Measurements from ENCODE around the gene BRSK1.

BRSK1 gene

GRCh38 chr19:55273978-55274707 is 9.7 kb upstream of the BRSK1 start:
- DNase-seq (ENCODE audit: extremely low spot score) = no peak
- CTCF ChIA-PET = no interaction called here
- POLR2A ChIA-PET = interaction anchor here (1.5 kb wide), 1 partner anchor 15 kb away, joined by 9 read pairs; the partner anchor contains the start of gene PPP6R1
- TF ChIP-seq LEF1 (IDR thresholded peaks at IDR 0.05; ENCODE audit: borderline replicate concordance) = no peak

GRCh38 chr19:55275851-55276719 is 7.7 kb upstream of the BRSK1 start:
- no peak for DNase-seq (ENCODE audit: extremely low spot score)
- TF ChIP-seq CTBP1 (IDR thresholded peaks at IDR 0.05; ENCODE audit: borderline replicate concordance) (no peak), SUZ12 (IDR thresholded peaks at IDR 0.05) (no peak), SP1 (IDR thresholded peaks at IDR 0.05) (no peak), NFRKB (IDR thresholded peaks at IDR 0.05) (no peak), TARDBP (IDR thresholded peaks at IDR 0.05) (no peak), LEF1 (IDR thresholded peaks at IDR 0.05; ENCODE audit: borderline replicate concordance) (no peak), FOXM1 (IDR thresholded peaks at IDR 0.05; ENCODE audit: borderline replicate concordance) (no peak), ZNF384 (IDR thresholded peaks at IDR 0.05) (no peak), ARNT (IDR thresholded peaks at IDR 0.05) (no peak), L3MBTL2 (conservative IDR thresholded peaks at IDR 0.05) (no peak), HDGF (IDR thresholded peaks at IDR 0.05; ENCODE audit: borderline replicate concordance) (no peak), PKNOX1 (IDR thresholded peaks at IDR 0.05) (no peak), FOXK2 (IDR thresholded peaks at IDR 0.05) (no peak), FOXA1 (IDR thresholded peaks at IDR 0.05) (no peak)
- ChIA-PET POLR2A (interaction anchor here (1.1 kb wide), 1 partner anchor 17 kb away, joined by 3 read pairs; the partner anchor contains the start of gene PPP6R1), CTCF (no interaction called here)

- POLR2A ChIA-PET = interaction anchor here (1.1 to 3.5 kb wide), 2 partner anchors 17 to 18 kb away, joined by 3 to 34 read pairs; partner anchors contain the start of gene PPP6R1
- TF ChIP-seq LEF1 (IDR thresholded peaks at IDR 0.05; ENCODE audit: borderline replicate concordance) = no peak
- no peak for TF ChIP-seq FOXA1 (IDR thresholded peaks at IDR 0.05)
- TF ChIP-seq HDGF (IDR thresholded peaks at IDR 0.05; ENCODE audit: borderline replicate concordance) = no peak
- TF ChIP-seq CTBP1 (IDR thresholded peaks at IDR 0.05; ENCODE audit: borderline replicate concordance) = no peak
- TF ChIP-seq SUZ12 (IDR thresholded peaks at IDR 0.05) = no peak
- no peak for TF ChIP-seq NFRKB (IDR thresholded peaks at IDR 0.05)
- no peak for TF ChIP-seq ARNT (IDR thresholded peaks at IDR 0.05)
- no peak for TF ChIP-seq ZNF384 (IDR thresholded peaks at IDR 0.05)
- no peak for TF ChIP-seq TARDBP (IDR thresholded peaks at IDR 0.05)
- TF ChIP-seq SP1 (IDR thresholded peaks at IDR 0.05) = no peak
- no peak for TF ChIP-seq PKNOX1 (IDR thresholded peaks at IDR 0.05)
- TF ChIP-seq L3MBTL2 (conservative IDR thresholded peaks at IDR 0.05) = no peak
- no peak for TF ChIP-seq ELF4 (IDR thresholded peaks at IDR 0.05)
- TF ChIP-seq FOXM1 (IDR thresholded peaks at IDR 0.05; ENCODE audit: borderline replicate concordance) = no peak
- TF ChIP-seq BHLHE40 (IDR thresholded peaks at IDR 0.05; ENCODE audit: borderline replicate concordance) = no peak
- TF ChIP-seq FOXK2 (IDR thresholded peaks at IDR 0.05) = no peak
- DNase-seq (ENCODE audit: extremely low spot score) = no peak
- CTCF ChIA-PET = no interaction called here
Measured at GRCh38 chr19:55276720-55277430, 6.9 kb upstream of the BRSK1 start.

- POLR2A ChIA-PET = interaction anchor here (3.5 kb wide), 1 partner anchor 18 kb away, joined by 34 read pairs; the partner anchor contains the start of gene PPP6R1
- TF ChIP-seq PKNOX1 (IDR thresholded peaks at IDR 0.05) = no peak
- TF ChIP-seq FOXK2 (IDR thresholded peaks at IDR 0.05) = no peak
- TF ChIP-seq FOXA1 (IDR thresholded peaks at IDR 0.05) = no peak
- no peak for TF ChIP-seq L3MBTL2 (conservative IDR thresholded peaks at IDR 0.05)
- TF ChIP-seq ZNF384 (IDR thresholded peaks at IDR 0.05) = no peak
- no peak for TF ChIP-seq HDGF (IDR thresholded peaks at IDR 0.05; ENCODE audit: borderline replicate concordance)
- TF ChIP-seq TARDBP (IDR thresholded peaks at IDR 0.05) = no peak
- TF ChIP-seq BHLHE40 (IDR thresholded peaks at IDR 0.05; ENCODE audit: borderline replicate concordance) = no peak
- TF ChIP-seq ELF4 (IDR thresholded peaks at IDR 0.05) = no peak
- no peak for TF ChIP-seq SUZ12 (IDR thresholded peaks at IDR 0.05)
- TF ChIP-seq LEF1 (IDR thresholded peaks at IDR 0.05; ENCODE audit: borderline replicate concordance) = no peak
- TF ChIP-seq SP1 (IDR thresholded peaks at IDR 0.05) = no peak
- CTCF ChIA-PET = no interaction called here
- no peak for DNase-seq (ENCODE audit: extremely low spot score)
Measured at GRCh38 chr19:55277494-55277893, 6.3 kb upstream of the BRSK1 start.

- ChIA-PET POLR2A (interaction anchor here (3.5 kb wide), 1 partner anchor 19 kb away, joined by 34 read pairs; the partner anchor contains the start of gene PPP6R1), CTCF (interaction anchor here (0.6 kb wide), 1 partner anchor 1302 kb away, joined by 4 read pairs; no protein-coding TSS in a partner anchor)
- no peak for DNase-seq (ENCODE audit: extremely low spot score)
- TF ChIP-seq L3MBTL2 (conservative IDR thresholded peaks at IDR 0.05) (no peak), SP1 (IDR thresholded peaks at IDR 0.05) (no peak), FOXA1 (IDR thresholded peaks at IDR 0.05) (no peak), NFRKB (IDR thresholded peaks at IDR 0.05) (no peak), BHLHE40 (IDR thresholded peaks at IDR 0.05; ENCODE audit: borderline replicate concordance) (no peak), LEF1 (IDR thresholded peaks at IDR 0.05; ENCODE audit: borderline replicate concordance) (no peak), ZNF384 (IDR thresholded peaks at IDR 0.05) (no peak), ARNT (IDR thresholded peaks at IDR 0.05) (no peak), TARDBP (IDR thresholded peaks at IDR 0.05) (no peak), HDGF (IDR thresholded peaks at IDR 0.05; ENCODE audit: borderline replicate concordance) (no peak), SUZ12 (IDR thresholded peaks at IDR 0.05) (no peak), ELF4 (IDR thresholded peaks at IDR 0.05) (no peak)
Measured at GRCh38 chr19:55278391-55279135, 5.2 kb upstream of the BRSK1 start.
